SU-DHL-6 (cell line): ENCODE results near the gene NXPH1.

Source experiments
- CTCF ChIP-seq: fragments of 200-600 bp; sonication (generic); IDR thresholded peaks from one replicate; pipeline ENCODE4 v1.5.1; 2017; ENCODE audit warnings: antibody characterized with exemption, mild to moderate bottlenecking, low read length, moderate library complexity; ENCODE audit not compliant: insufficient read depth, poor library complexity, severe bottlenecking
- EZH2phosphoT487 ChIP-seq: fragments of 200-600 bp; sonication (generic), shearing (Covaris generic); conservative IDR thresholded peaks from 2 replicates; pipeline ENCODE4 v1.6.1; 2018; ENCODE audit warnings: mild to moderate bottlenecking, antibody characterized with exemption, low read length, moderate library complexity, mixed read lengths

- TF ChIP-seq CTCF (no peak), EZH2phosphoT487 (no peak)
Observed at GRCh38 chr7:8444468-8444769, 11.0 kb downstream of the NXPH1 start.
